Neural crest cell (in vitro differentiated cells): ENCODE results near the gene PCGF1. TPM values are rescaled to one million over a fixed set of nuclear protein-coding genes. Genes with fewer than 3 reads are reported as not detected.
A peak's percentile ranks its signal among the peaks of the same experiment; 100 is the strongest.

Experiments
- DNase-seq: peaks from one replicate; pipeline ENCODE4 v3.0.0; 2021; ENCODE audit warnings: low read depth, mixed read lengths, low spot score
- H3K27ac Mint-ChIP-seq: one replicate; pipeline ENCODE4 v1.8.0; 2021; ENCODE audit warnings: mild to moderate bottlenecking, mixed read lengths; ENCODE audit not compliant: unreplicated experiment
- H3K27me3 Mint-ChIP-seq: 2 replicates; pipeline ENCODE4 v1.8.0; 2021; ENCODE audit warnings: low read depth, mild to moderate bottlenecking, mixed read lengths
- H3K36me3 Mint-ChIP-seq: 2 replicates; pipeline ENCODE4 v1.8.0; 2021; ENCODE audit warnings: low read depth, mild to moderate bottlenecking, mixed read lengths
- H3K4me1 Mint-ChIP-seq: 2 replicates; pipeline ENCODE4 v1.8.0; 2021; ENCODE audit warnings: mixed read lengths
- H3K4me3 Mint-ChIP-seq: one replicate; pipeline ENCODE4 v1.8.0; 2021; ENCODE audit warnings: mild to moderate bottlenecking, mixed read lengths
- H3K9me3 Mint-ChIP-seq: 2 replicates; pipeline ENCODE4 v1.8.0; 2021; ENCODE audit warnings: mixed read lengths
- CTCF ChIP-seq: fragments of 200-600 bp; sonication (generic); conservative IDR thresholded peaks from 2 replicates; pipeline ENCODE4 v1.5.0; 2021; ENCODE audit warnings: antibody characterized with exemption, mild to moderate bottlenecking
- total RNA-seq: library from RNA; stranded (reverse); gene quantifications from 2 replicates; pipeline ENCODE4 v1.2.1, GENCODE V29; 2021

Gene PCGF1
- total RNA-seq, 1 donor from 2014 or later, result 30.0 TPM

GRCh38 chr2:74481961-74482800 is 25.3 kb downstream of the PCGF1 start:
- Mint-ChIP-seq H3K27ac (peak overlapping the region; percentile 99), H3K36me3 (peaks cover 4% of the 10 kb centered on the region), H3K27me3 (no peaks in the 10 kb centered on the region), H3K9me3 (no peaks in the 10 kb centered on the region), H3K4me3 (peak overlapping the region; percentile 100), H3K4me1 (peaks cover 29% of the 10 kb centered on the region)
- no peak for TF ChIP-seq CTCF
- DNase-seq, result no peak

GRCh38 chr2:74481431-74481830 is 26.1 kb downstream of the PCGF1 start:
- H3K27me3 Mint-ChIP-seq, result no peaks in the 10 kb centered on the region
- no peak for TF ChIP-seq CTCF
- H3K4me1 Mint-ChIP-seq, result peaks cover 29% of the 10 kb centered on the region
- no peak for DNase-seq
- H3K9me3 Mint-ChIP-seq, result no peaks in the 10 kb centered on the region
- H3K27ac Mint-ChIP-seq, result no peak overlapping the region
- peak overlapping the region; percentile 100 for H3K4me3 Mint-ChIP-seq
- peaks cover 4% of the 10 kb centered on the region for H3K36me3 Mint-ChIP-seq

- H3K4me1 Mint-ChIP-seq, result peaks cover 24% of the 10 kb centered on the region
- peaks cover 2% of the 10 kb centered on the region for H3K27me3 Mint-ChIP-seq
- peak; percentile 35 for TF ChIP-seq CTCF
- no peak overlapping the region for H3K27ac Mint-ChIP-seq
- H3K4me3 Mint-ChIP-seq, result peak overlapping the region; percentile 21
- DNase-seq, result no peak
- peaks cover 14% of the 10 kb centered on the region for H3K36me3 Mint-ChIP-seq
- no peaks in the 10 kb centered on the region for H3K9me3 Mint-ChIP-seq
Observed at GRCh38 chr2:74474899-74475298, 32.6 kb downstream of the PCGF1 start.

GRCh38 chr2:74474481-74474880 is 33.0 kb downstream of the PCGF1 start:
- DNase-seq, result no peak
- Mint-ChIP-seq H3K27ac (no peak overlapping the region), H3K4me3 (peak overlapping the region; percentile 21), H3K9me3 (no peaks in the 10 kb centered on the region), H3K27me3 (peaks cover 2% of the 10 kb centered on the region), H3K36me3 (peaks cover 14% of the 10 kb centered on the region), H3K4me1 (peaks cover 22% of the 10 kb centered on the region)
- TF ChIP-seq CTCF, result no peak

- no peak for DNase-seq
- H3K9me3 Mint-ChIP-seq, result no peaks in the 10 kb centered on the region
- H3K27me3 Mint-ChIP-seq, result peaks cover 2% of the 10 kb centered on the region
- TF ChIP-seq CTCF, result no peak
- H3K4me1 Mint-ChIP-seq, result peaks cover 22% of the 10 kb centered on the region
- peak overlapping the region; percentile 98 for H3K27ac Mint-ChIP-seq
- H3K36me3 Mint-ChIP-seq, result peaks cover 14% of the 10 kb centered on the region
- peak overlapping the region; percentile 98 for H3K4me3 Mint-ChIP-seq
Observed at GRCh38 chr2:74472945-74473258, 34.6 kb downstream of the PCGF1 start.
